ENCODE data around the gene UBE3A.

DNA sequence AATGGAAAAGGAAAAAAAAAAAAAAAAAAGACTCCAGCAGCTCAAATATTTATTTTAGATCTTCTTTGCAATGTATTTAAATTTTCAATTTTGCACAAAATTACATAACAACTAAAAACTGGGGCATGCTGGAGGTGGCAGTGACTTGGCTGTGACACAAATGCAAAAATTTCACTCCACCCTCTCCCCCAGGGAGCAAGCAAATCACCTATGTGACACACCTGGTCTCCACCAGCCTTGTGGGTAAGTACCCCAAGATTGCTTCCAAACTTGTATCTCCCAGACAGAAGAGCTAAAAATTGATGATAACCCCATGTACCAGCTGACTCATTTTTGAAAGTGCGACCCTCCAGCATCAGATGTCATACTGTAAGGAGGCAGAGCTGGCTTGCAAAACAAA lies 32.0 kb downstream of the UBE3A start:
- TF ChIP-seq CTCF (IDR thresholded peaks at IDR 0.05 in 8 of 11, conservative IDR thresholded peaks at IDR 0.05 in 3 of 11): no peak
- TF ChIP-seq POLR2A (IDR thresholded peaks at IDR 0.05): no peak
